Activated effector memory CD4-positive, alpha-beta T cell treated with anti-CD3 and anti-CD28 coated beads, Interleukin-2, amount 50 U/mL, for 16 hours (primary cell): ENCODE measurements around the gene EHBP1L1.

Source experiments
- DNase-seq: peaks from one replicate; pipeline ENCODE4 v3.0.0-alpha.2; 2020

Gene EHBP1L1

GRCh38 chr11:65547446-65548125, 28.3 kb upstream of the EHBP1L1 start:
- DNase-seq, result no peak

GRCh38 chr11:65548395-65548794, 27.5 kb upstream of the EHBP1L1 start:
- DNase-seq, result no peak

GRCh38 chr11:65549096-65549495, 26.8 kb upstream of the EHBP1L1 start:
- no peak for DNase-seq

- peak; percentile 87 for DNase-seq
Measured at GRCh38 chr11:65551572-65552387, 24.1 kb upstream of the EHBP1L1 start.

- DNase-seq, result no peak
Measured at GRCh38 chr11:65552388-65552951, 23.4 kb upstream of the EHBP1L1 start.

- peak; percentile 87 for DNase-seq
Measured at GRCh38 chr11:65553301-65554001, 22.4 kb upstream of the EHBP1L1 start.

- DNase-seq, result no peak
Measured at GRCh38 chr11:65554057-65554818, 21.6 kb upstream of the EHBP1L1 start.

GRCh38 chr11:65554842-65555430, 20.9 kb upstream of the EHBP1L1 start:
- no peak for DNase-seq

GRCh38 chr11:65555693-65556231, 20.1 kb upstream of the EHBP1L1 start:
- peak; percentile 75 for DNase-seq

- DNase-seq, result no peak
Measured at GRCh38 chr11:65556470-65557279, 19.2 kb upstream of the EHBP1L1 start.

GRCh38 chr11:65557280-65558001, 18.4 kb upstream of the EHBP1L1 start:
- no peak for DNase-seq

- DNase-seq, result peak; percentile 81
Measured at GRCh38 chr11:65558002-65558929, 17.6 kb upstream of the EHBP1L1 start, which contains the start of gene LTBP3. TSS of gene LTBP3 (minus strand) at chr11:65558359. CDS start at chr11:65557959, 400 bp downstream.

- no peak for DNase-seq
Measured at GRCh38 chr11:65558930-65559509, 16.8 kb upstream of the EHBP1L1 start.

GRCh38 chr11:65559535-65559934, 16.3 kb upstream of the EHBP1L1 start:
- no peak for DNase-seq

GRCh38 chr11:65559951-65560537, 15.8 kb upstream of the EHBP1L1 start:
- DNase-seq, result no peak

GRCh38 chr11:65560555-65561418, 15.1 kb upstream of the EHBP1L1 start:
- no peak for DNase-seq

- DNase-seq, result no peak
Measured at GRCh38 chr11:65562020-65562419, 13.8 kb upstream of the EHBP1L1 start.
